OCI-LY7 (cell line): ENCODE data around the gene TMEM154. TPM values are rescaled to one million over a fixed set of nuclear protein-coding genes. Genes with fewer than 3 reads are reported as not detected.

Experiments used
- BruUV-seq: library from RNA; stranded (reverse); fragments of 400-500 nt; replicated peaks from 2 replicates; lab custom pipeline; 2021; lab: Mats Ljungman, UMichigan
- CTCF ChIA-PET: fragments of 300-600 bp; sonication (Branson Sonifier 250); formaldehyde crosslinking; loops from one replicate; lab custom pipeline; 2022; ENCODE audit warnings: antibody characterized with exemption; ENCODE audit not compliant: unreplicated experiment; lab: Charles Lee
- POLR2A ChIA-PET: fragments of 300-600 bp; sonication (Branson Sonifier 250); formaldehyde crosslinking; loops from one replicate; lab custom pipeline; 2022; ENCODE audit warnings: antibody characterized with exemption; lab: Charles Lee
- DNase-seq: peaks from one replicate; pipeline ENCODE4 v3.0.0-alpha.2; 2015; ENCODE audit warnings: low spot score
- H2AFZ ChIP-seq: fragments of 200-600 bp; sonication (generic), shearing (Covaris generic); 2 replicates; pipeline ENCODE4 v1.6.1; 2014; ENCODE audit warnings: mild to moderate bottlenecking, antibody characterized with exemption, low read length, moderate library complexity
- H3K27ac ChIP-seq: fragments of 200-600 bp; sonication (generic); 2 replicates; pipeline ENCODE4 v1.5.1; 2014; ENCODE audit warnings: mixed run types, low read depth, mild to moderate bottlenecking, moderate library complexity, low read length, inconsistent platforms; ENCODE audit not compliant: poor library complexity, severe bottlenecking
- H3K36me3 ChIP-seq: fragments of 200-600 bp; sonication (generic); 2 replicates; pipeline ENCODE4 v1.6.1; 2014; ENCODE audit warnings: mild to moderate bottlenecking, antibody characterized with exemption, low read length, moderate library complexity, mixed read lengths; ENCODE audit not compliant: insufficient read depth
- H3K4me1 ChIP-seq: fragments of 200-600 bp; sonication (generic); 2 replicates; pipeline ENCODE4 v1.5.1; 2014; ENCODE audit warnings: mild to moderate bottlenecking, low read length; ENCODE audit not compliant: insufficient read depth, poor library complexity, severe bottlenecking
- H3K4me2 ChIP-seq: fragments of 200-600 bp; sonication (generic); 2 replicates; pipeline ENCODE4 v1.6.1; 2014; ENCODE audit warnings: mild to moderate bottlenecking, low read length
- H3K4me3 ChIP-seq: fragments of 200-600 bp; sonication (generic); 2 replicates; pipeline ENCODE4 v1.5.1; 2014; ENCODE audit warnings: mild to moderate bottlenecking, low read depth, low read length; ENCODE audit not compliant: poor library complexity, severe bottlenecking
- H3K79me2 ChIP-seq: fragments of 200-600 bp; sonication (generic); 2 replicates; pipeline ENCODE4 v1.6.1; 2016; ENCODE audit warnings: low read depth, mild to moderate bottlenecking, low read length, moderate library complexity, mixed read lengths; ENCODE audit not compliant: insufficient read depth
- H3K9me2 ChIP-seq: fragments of 200-600 bp; sonication (generic); 2 replicates; pipeline ENCODE4 v1.6.1; 2016; ENCODE audit warnings: mild to moderate bottlenecking, low read length, mixed read lengths; ENCODE audit not compliant: insufficient read depth
- H3K9me3 ChIP-seq: fragments of 200-600 bp; sonication (generic); 2 replicates; pipeline ENCODE4 v1.6.1; 2014; ENCODE audit warnings: mild to moderate bottlenecking, mixed run types, low read length, mixed read lengths
- H4K20me1 ChIP-seq: fragments of 200-600 bp; sonication (generic); 2 replicates; pipeline ENCODE4 v1.6.1; 2014; ENCODE audit warnings: mild to moderate bottlenecking, antibody characterized with exemption, low read length, moderate library complexity, mixed read lengths; ENCODE audit not compliant: insufficient read depth
- EZH2phosphoT487 ChIP-seq: fragments of 200-600 bp; sonication (generic); IDR thresholded peaks from 2 replicates; pipeline ENCODE4 v1.6.1; 2018; ENCODE audit warnings: low read depth, borderline replicate concordance, mild to moderate bottlenecking, mixed run types, antibody characterized with exemption, low read length, moderate library complexity, mixed read lengths
- intact Hi-C: fragments of 100-400 bp; cut with micrococcal nuclease; formaldehyde crosslinking; loops from one replicate; pipeline ENCODE4 v1.10.0; 2022; ENCODE audit not compliant: unreplicated experiment
- total RNA-seq, 2 experiments: library from RNA; depleted of rRNA in 1 of 2; stranded (reverse); fragments of >200 nt in 1 of 2; shearing (Covaris generic) in 1 of 2; gene quantifications; 2 replicates each; pipeline ENCODE4 v1.2.3, GENCODE V29; 2014 to 2022
- TF ChIP-seq, protein P1 (sequence below): fragments of 200-600 bp; sonication (generic); conservative IDR thresholded peaks from 2 replicates; pipeline ENCODE4 v1.5.1; 2014; ENCODE audit warnings: mild to moderate bottlenecking, antibody characterized with exemption, low read length, moderate library complexity, mixed read lengths

TMEM154 gene
- total RNA-seq, 2 experiments from 2014 or later = 17.6 to 59.6 TPM

DNA sequence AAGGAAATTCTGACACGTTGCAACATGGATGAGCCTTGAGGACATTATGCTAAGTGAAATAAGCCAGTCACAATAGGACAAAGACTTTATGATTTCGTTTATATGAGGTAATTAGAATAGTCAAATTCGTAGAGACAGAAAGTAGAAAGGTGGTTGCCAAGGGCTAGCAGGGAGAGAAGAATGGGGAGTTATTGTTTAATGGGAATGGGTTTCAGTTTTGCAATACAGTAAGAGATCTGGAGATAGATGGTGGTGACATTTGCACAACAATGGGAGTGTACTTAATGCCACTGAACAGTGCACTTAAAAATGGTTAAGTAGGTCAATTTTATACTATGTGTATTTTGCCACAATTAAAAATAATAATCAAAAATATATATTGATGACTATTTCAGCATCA lies 43.4 kb upstream of the TMEM154 start:
- no peaks in the 10 kb centered on the region for H3K9me3 ChIP-seq
- ChIA-PET POLR2A (interaction anchor here (0.9 to 1.2 kb wide), 6 partner anchors 9 to 77 kb away, joined by 3 to 5 read pairs (median 3); no protein-coding TSS in a partner anchor), CTCF (no interaction called here)
- no peak overlapping the region for H3K4me3 ChIP-seq
- no peak overlapping the region for H2AFZ ChIP-seq
- no peaks in the 10 kb centered on the region for H3K79me2 ChIP-seq
- no peaks in the 10 kb centered on the region for H3K36me3 ChIP-seq
- DNase-seq = no peak
- no peaks in the 10 kb centered on the region for H3K4me1 ChIP-seq
- H3K9me2 ChIP-seq = no peaks in the 10 kb centered on the region
- BruUV-seq = no TSS peak
- H3K27ac ChIP-seq = no peak overlapping the region
- no peak for TF ChIP-seq EZH2phosphoT487
- TF ChIP-seq, protein P1, sequence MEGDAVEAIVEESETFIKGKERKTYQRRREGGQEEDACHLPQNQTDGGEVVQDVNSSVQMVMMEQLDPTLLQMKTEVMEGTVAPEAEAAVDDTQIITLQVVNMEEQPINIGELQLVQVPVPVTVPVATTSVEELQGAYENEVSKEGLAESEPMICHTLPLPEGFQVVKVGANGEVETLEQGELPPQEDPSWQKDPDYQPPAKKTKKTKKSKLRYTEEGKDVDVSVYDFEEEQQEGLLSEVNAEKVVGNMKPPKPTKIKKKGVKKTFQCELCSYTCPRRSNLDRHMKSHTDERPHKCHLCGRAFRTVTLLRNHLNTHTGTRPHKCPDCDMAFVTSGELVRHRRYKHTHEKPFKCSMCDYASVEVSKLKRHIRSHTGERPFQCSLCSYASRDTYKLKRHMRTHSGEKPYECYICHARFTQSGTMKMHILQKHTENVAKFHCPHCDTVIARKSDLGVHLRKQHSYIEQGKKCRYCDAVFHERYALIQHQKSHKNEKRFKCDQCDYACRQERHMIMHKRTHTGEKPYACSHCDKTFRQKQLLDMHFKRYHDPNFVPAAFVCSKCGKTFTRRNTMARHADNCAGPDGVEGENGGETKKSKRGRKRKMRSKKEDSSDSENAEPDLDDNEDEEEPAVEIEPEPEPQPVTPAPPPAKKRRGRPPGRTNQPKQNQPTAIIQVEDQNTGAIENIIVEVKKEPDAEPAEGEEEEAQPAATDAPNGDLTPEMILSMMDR = no peak
- intact Hi-C loops = no loop called here
- no peak overlapping the region for H3K4me2 ChIP-seq
- no peaks in the 10 kb centered on the region for H4K20me1 ChIP-seq

DNA sequence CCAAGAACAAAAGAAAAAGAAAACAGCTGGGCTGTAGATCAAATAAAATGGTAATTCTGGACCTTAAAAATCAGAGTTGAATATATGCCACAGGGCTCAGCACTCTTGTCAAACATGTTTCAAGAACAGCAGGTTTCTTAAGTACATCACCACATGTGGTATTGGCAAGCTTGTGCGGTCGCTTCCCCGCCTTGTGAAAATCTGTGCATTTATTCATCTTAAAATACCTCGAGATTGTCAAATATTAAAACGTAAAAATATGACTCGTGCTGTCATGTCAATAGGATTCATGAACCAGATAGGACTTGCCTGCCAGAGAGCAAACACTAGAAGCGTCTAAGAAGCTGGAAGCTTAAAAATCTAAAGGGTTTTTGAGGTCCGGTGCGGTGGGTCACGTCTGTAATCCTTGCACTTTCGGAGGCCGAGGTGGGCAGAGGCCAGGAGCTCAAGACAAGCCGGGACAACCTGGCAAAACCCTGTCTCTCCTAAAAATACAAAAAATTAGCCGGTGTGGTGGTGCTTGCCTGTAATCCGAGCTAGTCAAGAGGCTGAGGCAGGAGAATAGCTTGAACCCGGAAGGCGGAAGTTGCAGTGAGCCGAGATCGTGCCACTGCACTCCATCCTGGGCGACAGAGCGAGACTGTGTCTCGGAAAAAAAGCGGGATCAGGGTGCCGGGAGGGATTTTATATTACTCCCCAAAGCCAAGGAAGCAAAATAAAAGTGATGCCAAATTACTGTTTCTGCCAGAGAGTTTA lies 40.2 kb upstream of the TMEM154 start:
- DNase-seq = no peak
- intact Hi-C loops = no loop called here
- H3K36me3 ChIP-seq = no peaks in the 10 kb centered on the region
- ChIA-PET CTCF (no interaction called here), POLR2A (interaction anchor here (2.1 kb wide), 1 partner anchor 10 kb away, joined by 7 read pairs; no protein-coding TSS in a partner anchor)
- H2AFZ ChIP-seq = no peak overlapping the region
- H3K9me3 ChIP-seq = 0 out of 2 replicates have a peak, but pooled peaks cover 3% of the 10 kb centered on the region
- TF ChIP-seq, protein P1 = no peak
- TF ChIP-seq EZH2phosphoT487 = no peak
- H3K4me2 ChIP-seq = no peak overlapping the region
- no peaks in the 10 kb centered on the region for H3K79me2 ChIP-seq
- BruUV-seq = no TSS peak
- no peak overlapping the region for H3K27ac ChIP-seq
- H4K20me1 ChIP-seq = no peaks in the 10 kb centered on the region
- H3K4me3 ChIP-seq = no peak overlapping the region
- no peaks in the 10 kb centered on the region for H3K9me2 ChIP-seq
- no peaks in the 10 kb centered on the region for H3K4me1 ChIP-seq

DNA sequence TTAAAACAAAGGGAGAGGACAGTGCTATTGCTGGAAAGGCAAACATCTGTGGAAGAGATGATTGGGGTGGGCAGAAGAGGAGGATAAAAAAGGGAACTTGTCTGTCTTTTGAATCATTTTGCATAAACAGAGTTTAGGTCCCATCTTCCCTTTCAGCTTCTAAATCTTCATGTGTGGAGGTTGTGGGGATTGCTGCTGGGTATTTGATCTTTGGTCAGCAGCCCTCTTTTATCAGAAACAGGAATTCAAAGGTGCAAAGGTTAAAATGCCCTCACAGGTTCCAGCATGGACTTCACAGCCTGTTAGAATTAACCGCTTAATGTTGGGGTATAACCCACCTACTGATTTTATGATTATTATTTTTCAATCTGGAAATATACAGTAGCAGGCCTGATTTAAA lies 39.5 kb upstream of the TMEM154 start:
- DNase-seq = no peak
- no peak for TF ChIP-seq EZH2phosphoT487
- TF ChIP-seq, protein P1 = no peak
- no TSS peak for BruUV-seq
- H3K36me3 ChIP-seq = no peaks in the 10 kb centered on the region
- H3K27ac ChIP-seq = no peak overlapping the region
- H3K79me2 ChIP-seq = no peaks in the 10 kb centered on the region
- CTCF ChIA-PET = no interaction called here
- no peaks in the 10 kb centered on the region for H3K4me1 ChIP-seq
- H3K4me2 ChIP-seq = no peak overlapping the region
- H2AFZ ChIP-seq = no peak overlapping the region
- no peak overlapping the region for H3K4me3 ChIP-seq
- POLR2A ChIA-PET = interaction anchor here (0.9 kb wide), 1 partner anchor 9 kb away, joined by 3 read pairs; no protein-coding TSS in a partner anchor
- H3K9me2 ChIP-seq = no peaks in the 10 kb centered on the region
- intact Hi-C loops = no loop called here
- H4K20me1 ChIP-seq = no peaks in the 10 kb centered on the region
- H3K9me3 ChIP-seq = 0 out of 2 replicates have a peak, but pooled peaks cover 7% of the 10 kb centered on the region
